Sigmoid colon (tissue), 4 donors: Measurements from ENCODE around the gene KAT2B.

Experiments
- EP300 ChIP-seq, 4 donors: sonication (generic); formaldehyde crosslinking; IDR thresholded peaks; one replicate each; pipeline ENCODE4 v1.6.1; 2017; ENCODE audit warnings: antibody characterized with exemption in 4 of 4
- POLR2A ChIP-seq, 2 donors: fragments of 450-650 bp; IDR thresholded peaks; one replicate each; pipeline ENCODE4 v1.6.1; 2016; ENCODE audit warnings: antibody characterized with exemption in 2 of 2, mild to moderate bottlenecking in 2 of 2, moderate library complexity in 2 of 2
- POLR2AphosphoS5 ChIP-seq, 4 donors: sonication (generic); formaldehyde crosslinking; IDR thresholded peaks; one replicate each; pipeline ENCODE4 v1.6.1; 2017; ENCODE audit warnings: antibody characterized with exemption in 4 of 4
- TF ChIP-seq, protein P1 (sequence below), 4 experiments: fragments of 450-650 bp in 3 of 4; fragments of 200-600 bp in 1 of 4; IDR thresholded peaks; one replicate each; pipeline ENCODE4 v1.5.1; 2016 to 2019; ENCODE audit warnings: antibody characterized with exemption in 4 of 4, mild to moderate bottlenecking in 3 of 4, moderate library complexity in 2 of 4

DNA sequence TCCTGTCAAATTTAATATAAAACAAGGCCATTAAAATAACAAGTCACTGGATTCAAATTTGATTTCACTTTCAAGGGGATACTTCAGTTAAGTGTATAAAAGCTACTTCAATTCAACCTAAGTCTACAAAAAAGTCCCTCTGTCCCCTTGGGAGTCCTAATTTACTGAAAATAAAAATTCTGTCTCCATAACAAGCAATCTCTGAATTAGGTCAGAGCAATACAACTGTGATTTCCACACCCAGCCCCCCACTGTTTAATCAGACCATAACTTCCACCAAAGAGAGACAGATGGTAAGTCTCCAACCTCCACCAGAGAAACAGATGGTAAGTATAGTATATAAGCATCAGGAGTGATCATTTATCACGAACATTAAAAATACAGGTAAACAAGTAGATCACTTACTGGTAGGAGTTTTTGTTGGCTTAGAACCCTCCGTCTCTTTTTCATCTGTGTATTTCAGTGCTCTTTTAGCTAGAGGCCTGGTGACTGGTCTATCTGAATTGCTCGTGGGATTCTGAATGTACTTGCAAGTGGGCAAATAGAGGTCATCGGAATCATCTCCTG lies 133.7 kb downstream of the KAT2B start:
- TF ChIP-seq, protein P1, sequence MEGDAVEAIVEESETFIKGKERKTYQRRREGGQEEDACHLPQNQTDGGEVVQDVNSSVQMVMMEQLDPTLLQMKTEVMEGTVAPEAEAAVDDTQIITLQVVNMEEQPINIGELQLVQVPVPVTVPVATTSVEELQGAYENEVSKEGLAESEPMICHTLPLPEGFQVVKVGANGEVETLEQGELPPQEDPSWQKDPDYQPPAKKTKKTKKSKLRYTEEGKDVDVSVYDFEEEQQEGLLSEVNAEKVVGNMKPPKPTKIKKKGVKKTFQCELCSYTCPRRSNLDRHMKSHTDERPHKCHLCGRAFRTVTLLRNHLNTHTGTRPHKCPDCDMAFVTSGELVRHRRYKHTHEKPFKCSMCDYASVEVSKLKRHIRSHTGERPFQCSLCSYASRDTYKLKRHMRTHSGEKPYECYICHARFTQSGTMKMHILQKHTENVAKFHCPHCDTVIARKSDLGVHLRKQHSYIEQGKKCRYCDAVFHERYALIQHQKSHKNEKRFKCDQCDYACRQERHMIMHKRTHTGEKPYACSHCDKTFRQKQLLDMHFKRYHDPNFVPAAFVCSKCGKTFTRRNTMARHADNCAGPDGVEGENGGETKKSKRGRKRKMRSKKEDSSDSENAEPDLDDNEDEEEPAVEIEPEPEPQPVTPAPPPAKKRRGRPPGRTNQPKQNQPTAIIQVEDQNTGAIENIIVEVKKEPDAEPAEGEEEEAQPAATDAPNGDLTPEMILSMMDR (IDR thresholded peaks at IDR 0.05): no peak
- TF ChIP-seq POLR2A (IDR thresholded peaks at IDR 0.05) (no peak), EP300 (IDR thresholded peaks at IDR 0.05) (no peak), POLR2AphosphoS5 (IDR thresholded peaks at IDR 0.05) (no peak)
